ENCODE data around the gene PTPN20.

PTPN20 gene

DNA sequence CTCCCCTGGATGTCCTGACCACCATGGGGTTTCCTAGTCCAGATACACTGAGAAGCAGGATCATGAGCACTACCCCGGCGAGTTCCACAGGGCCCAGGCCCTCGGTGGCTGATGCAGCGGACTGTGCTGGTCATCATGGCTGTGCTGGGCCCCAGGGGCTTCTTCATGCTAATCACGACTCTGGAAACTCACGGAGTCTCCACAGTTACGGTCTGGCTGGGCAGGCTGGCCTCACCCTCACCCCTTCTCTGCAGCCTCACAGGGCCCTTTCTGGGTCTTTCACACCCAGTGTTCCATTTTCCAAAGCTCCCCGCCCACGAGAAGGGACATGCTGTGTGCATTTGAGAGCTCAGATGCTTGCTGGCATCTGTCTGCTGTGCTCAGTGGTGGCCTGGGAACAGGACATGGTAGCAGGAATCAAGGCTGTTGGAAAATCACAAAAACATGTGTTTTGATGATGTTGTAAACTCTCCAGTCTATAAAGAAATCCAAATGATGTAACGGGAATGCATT, 119.0 kb downstream of the PTPN20 start:
- Histone ChIP-seq H3K9me3 (ENCODE audit: insufficient read depth, low read depth, low read length) (no peaks in the 10 kb centered on the region), H3K9me2 (replicated peaks; ENCODE audit: low read depth, low read length) (no peaks in the 10 kb centered on the region), H2AFZ (ENCODE audit: low read length) (no peak overlapping the region), H3K36me3 (ENCODE audit: insufficient read depth, low read length) (no peaks in the 10 kb centered on the region), H3K4me2 (ENCODE audit: low read depth, low read length, poor library complexity, severe bottlenecking) (no peak overlapping the region), H3K27me3 (ENCODE audit: insufficient read depth, low read length, poor library complexity, severe bottlenecking) (no peaks in the 10 kb centered on the region), H3K9ac (ENCODE audit: low read depth, low read length, poor library complexity, severe bottlenecking) (no peak overlapping the region), H3F3A (ENCODE audit: low read depth) (no peaks in the 10 kb centered on the region), H4K20me1 (ENCODE audit: insufficient read depth, low read length, poor library complexity, severe bottlenecking) (no peaks in the 10 kb centered on the region), H3K79me2 (ENCODE audit: insufficient read depth, low read length) (no peaks in the 10 kb centered on the region), H3K4me3 (ENCODE audit: low read length, poor library complexity, severe bottlenecking) (no peak overlapping the region), H3K4me1 (ENCODE audit: insufficient read depth, low read length, poor library complexity, severe bottlenecking) (no peaks in the 10 kb centered on the region)
- no peak for TF ChIP-seq EZH2phosphoT487 (IDR thresholded peaks at IDR 0.05; ENCODE audit: borderline replicate concordance)
- TF ChIP-seq, protein P1, sequence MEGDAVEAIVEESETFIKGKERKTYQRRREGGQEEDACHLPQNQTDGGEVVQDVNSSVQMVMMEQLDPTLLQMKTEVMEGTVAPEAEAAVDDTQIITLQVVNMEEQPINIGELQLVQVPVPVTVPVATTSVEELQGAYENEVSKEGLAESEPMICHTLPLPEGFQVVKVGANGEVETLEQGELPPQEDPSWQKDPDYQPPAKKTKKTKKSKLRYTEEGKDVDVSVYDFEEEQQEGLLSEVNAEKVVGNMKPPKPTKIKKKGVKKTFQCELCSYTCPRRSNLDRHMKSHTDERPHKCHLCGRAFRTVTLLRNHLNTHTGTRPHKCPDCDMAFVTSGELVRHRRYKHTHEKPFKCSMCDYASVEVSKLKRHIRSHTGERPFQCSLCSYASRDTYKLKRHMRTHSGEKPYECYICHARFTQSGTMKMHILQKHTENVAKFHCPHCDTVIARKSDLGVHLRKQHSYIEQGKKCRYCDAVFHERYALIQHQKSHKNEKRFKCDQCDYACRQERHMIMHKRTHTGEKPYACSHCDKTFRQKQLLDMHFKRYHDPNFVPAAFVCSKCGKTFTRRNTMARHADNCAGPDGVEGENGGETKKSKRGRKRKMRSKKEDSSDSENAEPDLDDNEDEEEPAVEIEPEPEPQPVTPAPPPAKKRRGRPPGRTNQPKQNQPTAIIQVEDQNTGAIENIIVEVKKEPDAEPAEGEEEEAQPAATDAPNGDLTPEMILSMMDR (conservative IDR thresholded peaks at IDR 0.05; ENCODE audit: low read length) = no peak

DNA sequence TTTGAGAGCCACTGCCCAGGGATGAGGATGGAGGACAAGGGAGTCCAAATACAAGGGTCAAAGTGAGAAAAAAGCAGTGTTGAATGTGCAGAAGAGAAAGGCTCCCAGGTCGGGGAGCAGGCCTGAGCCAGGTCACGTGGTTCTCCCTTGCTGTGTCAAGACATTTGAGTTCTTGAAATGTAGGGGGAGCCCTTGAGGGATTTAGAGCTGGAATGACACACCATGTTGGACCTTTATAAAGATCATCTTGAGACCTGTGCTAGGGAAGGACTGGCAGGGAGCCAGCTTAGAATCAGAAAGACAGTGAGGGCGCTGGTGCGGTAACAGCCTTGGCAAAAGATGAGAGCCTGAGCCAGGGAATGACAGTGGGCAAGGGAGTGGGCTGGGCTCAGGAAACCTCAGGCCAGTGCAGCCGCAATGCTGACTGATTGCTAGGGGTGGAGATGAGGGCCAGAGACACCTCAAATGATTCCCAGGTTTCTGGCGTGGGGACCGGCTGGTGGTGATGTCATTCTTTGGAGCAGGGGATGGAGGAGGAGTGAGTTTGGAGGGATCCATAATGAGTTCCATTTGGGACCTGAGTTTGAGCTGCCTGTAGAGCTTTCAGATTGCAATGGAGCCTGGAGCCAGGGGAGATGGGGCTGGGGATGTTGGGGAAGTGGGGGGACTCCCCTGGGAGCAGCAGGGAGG, 120.1 kb downstream of the PTPN20 start:
- no peaks in the 10 kb centered on the region for H3K27me3 ChIP-seq (ENCODE audit: insufficient read depth, low read length, poor library complexity, severe bottlenecking)
- H2AFZ ChIP-seq (ENCODE audit: low read length) = no peak overlapping the region
- H3K4me1 ChIP-seq (ENCODE audit: insufficient read depth, low read length, poor library complexity, severe bottlenecking) = no peaks in the 10 kb centered on the region
- no peaks in the 10 kb centered on the region for H3F3A ChIP-seq (ENCODE audit: low read depth)
- TF ChIP-seq EZH2phosphoT487 (IDR thresholded peaks at IDR 0.05; ENCODE audit: borderline replicate concordance) = no peak
- TF ChIP-seq, protein P1 (conservative IDR thresholded peaks at IDR 0.05; ENCODE audit: low read length) = peak; percentile 55
- H3K79me2 ChIP-seq (ENCODE audit: insufficient read depth, low read length) = no peaks in the 10 kb centered on the region
- H3K4me3 ChIP-seq (ENCODE audit: low read length, poor library complexity, severe bottlenecking) = no peak overlapping the region
- no peaks in the 10 kb centered on the region for H3K9me3 ChIP-seq (ENCODE audit: insufficient read depth, low read depth, low read length)
- no peaks in the 10 kb centered on the region for H3K9me2 ChIP-seq (replicated peaks; ENCODE audit: low read depth, low read length)
- H4K20me1 ChIP-seq (ENCODE audit: insufficient read depth, low read length, poor library complexity, severe bottlenecking) = no peaks in the 10 kb centered on the region
- H3K9ac ChIP-seq (ENCODE audit: low read depth, low read length, poor library complexity, severe bottlenecking) = no peak overlapping the region
- H3K36me3 ChIP-seq (ENCODE audit: insufficient read depth, low read length) = no peaks in the 10 kb centered on the region
- no peak overlapping the region for H3K4me2 ChIP-seq (ENCODE audit: low read depth, low read length, poor library complexity, severe bottlenecking)

DNA sequence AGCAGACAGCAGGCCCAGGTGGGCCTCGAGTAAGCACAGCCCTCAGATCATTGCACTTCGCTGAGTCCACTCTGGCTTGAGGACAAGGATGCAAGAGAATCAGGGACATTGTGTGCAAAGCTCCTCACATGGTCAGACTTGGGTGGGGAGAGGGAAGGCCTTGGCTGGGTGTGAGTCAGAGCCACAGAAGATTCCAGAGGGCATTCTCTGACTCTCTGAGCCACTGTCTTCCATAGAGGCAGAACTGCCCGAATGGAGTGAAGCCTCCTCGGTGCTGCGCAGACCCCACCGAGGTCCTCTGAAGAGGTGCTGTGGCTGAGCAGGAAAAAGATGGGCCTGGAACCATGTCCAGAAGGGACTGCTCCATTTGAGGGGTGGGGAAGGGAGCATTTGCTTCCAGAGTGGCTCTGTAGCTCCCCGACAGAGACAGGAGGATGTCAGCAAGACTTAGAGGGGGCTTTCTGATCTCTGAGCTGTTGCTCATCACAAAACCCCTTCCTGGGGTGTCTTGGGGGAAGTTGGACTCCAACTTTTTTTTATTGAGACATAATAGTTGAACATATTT, 120.8 kb downstream of the PTPN20 start:
- H2AFZ ChIP-seq (ENCODE audit: low read length) = no peak overlapping the region

More for the DNA sequence above, 120.8 kb downstream of the PTPN20 start:
- Histone ChIP-seq H3K79me2 (ENCODE audit: insufficient read depth, low read length) (no peaks in the 10 kb centered on the region), H3K9me3 (ENCODE audit: insufficient read depth, low read depth, low read length) (no peaks in the 10 kb centered on the region), H3K9ac (ENCODE audit: low read depth, low read length, poor library complexity, severe bottlenecking) (no peak overlapping the region), H3K4me2 (ENCODE audit: low read depth, low read length, poor library complexity, severe bottlenecking) (no peak overlapping the region), H3K9me2 (replicated peaks; ENCODE audit: low read depth, low read length) (no peaks in the 10 kb centered on the region), H3K36me3 (ENCODE audit: insufficient read depth, low read length) (no peaks in the 10 kb centered on the region), H4K20me1 (ENCODE audit: insufficient read depth, low read length, poor library complexity, severe bottlenecking) (no peaks in the 10 kb centered on the region), H3K27me3 (ENCODE audit: insufficient read depth, low read length, poor library complexity, severe bottlenecking) (no peaks in the 10 kb centered on the region), H3K4me3 (ENCODE audit: low read length, poor library complexity, severe bottlenecking) (no peak overlapping the region), H3K4me1 (ENCODE audit: insufficient read depth, low read length, poor library complexity, severe bottlenecking) (no peaks in the 10 kb centered on the region), H3F3A (ENCODE audit: low read depth) (no peaks in the 10 kb centered on the region)
- TF ChIP-seq, protein P1 (conservative IDR thresholded peaks at IDR 0.05; ENCODE audit: low read length) = no peak
- no peak for TF ChIP-seq EZH2phosphoT487 (IDR thresholded peaks at IDR 0.05; ENCODE audit: borderline replicate concordance)
